ENCODE measurements around the gene MAL. TPM values are rescaled to one million over a fixed set of nuclear protein-coding genes. Genes with fewer than 3 reads are reported as not detected.

The MAL gene
- total and polyA plus RNA-seq, 2 experiments from 2014 or later, result 0.24 to 0.31 TPM

DNA sequence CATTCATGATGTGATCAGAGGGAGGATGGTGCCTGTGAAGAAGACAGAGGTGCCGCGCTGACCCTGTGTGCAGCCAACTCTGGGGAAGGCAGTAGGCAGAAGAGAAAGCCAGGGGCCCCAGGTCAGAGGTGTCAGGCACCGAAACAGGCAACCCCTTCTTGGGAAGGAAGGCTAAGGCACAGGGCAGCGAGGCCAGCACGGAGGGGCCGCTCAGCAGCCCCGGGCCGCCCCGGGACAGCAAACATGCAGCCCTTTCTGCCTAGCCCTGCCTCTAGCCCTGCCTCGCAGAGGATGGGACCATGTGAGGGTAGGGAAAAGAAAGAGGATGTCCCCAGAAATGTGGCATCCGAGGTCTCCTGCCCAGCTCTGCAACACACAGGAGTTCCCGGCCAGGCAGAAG lies 7.7 kb upstream of the MAL start:
- Mint-ChIP-seq H3K27ac (no peak overlapping the region), H3K36me3 (ENCODE audit: low read depth) (no peaks in the 10 kb centered on the region), H3K9me3 (no peaks in the 10 kb centered on the region), H3K4me1 (peaks cover 28% of the 10 kb centered on the region), H3K4me3 (no peak overlapping the region; the same call in 2 of the 3 replicates), H3K27me3 (ENCODE audit: insufficient read depth, low read depth, poor library complexity) (peaks cover 16% of the 10 kb centered on the region)
- no peaks in the 10 kb centered on the region for H3K79me2 ChIP-seq (replicated peaks; ENCODE audit: insufficient read depth)
- H3K4me1 ChIP-seq (ENCODE audit: insufficient read depth), result peaks cover 14% of the 10 kb centered on the region
- H3K4me2 ChIP-seq, result peak overlapping the region; percentile 55; the same call in 1 of the 2 replicates
- no peaks in the 10 kb centered on the region for H3F3A ChIP-seq (replicated peaks; ENCODE audit: low read depth)
- H3K27me3 ChIP-seq (ENCODE audit: insufficient read depth), result peaks cover 10% of the 10 kb centered on the region; the same call in 1 of the 2 replicates
- H3K36me3 ChIP-seq (ENCODE audit: insufficient read depth), result no peaks in the 10 kb centered on the region
- no peak overlapping the region for H3K4me3 ChIP-seq
- peak overlapping the region; percentile 48; the same call in 1 of the 2 replicates for H2AFZ ChIP-seq
- TF ChIP-seq, protein P1, sequence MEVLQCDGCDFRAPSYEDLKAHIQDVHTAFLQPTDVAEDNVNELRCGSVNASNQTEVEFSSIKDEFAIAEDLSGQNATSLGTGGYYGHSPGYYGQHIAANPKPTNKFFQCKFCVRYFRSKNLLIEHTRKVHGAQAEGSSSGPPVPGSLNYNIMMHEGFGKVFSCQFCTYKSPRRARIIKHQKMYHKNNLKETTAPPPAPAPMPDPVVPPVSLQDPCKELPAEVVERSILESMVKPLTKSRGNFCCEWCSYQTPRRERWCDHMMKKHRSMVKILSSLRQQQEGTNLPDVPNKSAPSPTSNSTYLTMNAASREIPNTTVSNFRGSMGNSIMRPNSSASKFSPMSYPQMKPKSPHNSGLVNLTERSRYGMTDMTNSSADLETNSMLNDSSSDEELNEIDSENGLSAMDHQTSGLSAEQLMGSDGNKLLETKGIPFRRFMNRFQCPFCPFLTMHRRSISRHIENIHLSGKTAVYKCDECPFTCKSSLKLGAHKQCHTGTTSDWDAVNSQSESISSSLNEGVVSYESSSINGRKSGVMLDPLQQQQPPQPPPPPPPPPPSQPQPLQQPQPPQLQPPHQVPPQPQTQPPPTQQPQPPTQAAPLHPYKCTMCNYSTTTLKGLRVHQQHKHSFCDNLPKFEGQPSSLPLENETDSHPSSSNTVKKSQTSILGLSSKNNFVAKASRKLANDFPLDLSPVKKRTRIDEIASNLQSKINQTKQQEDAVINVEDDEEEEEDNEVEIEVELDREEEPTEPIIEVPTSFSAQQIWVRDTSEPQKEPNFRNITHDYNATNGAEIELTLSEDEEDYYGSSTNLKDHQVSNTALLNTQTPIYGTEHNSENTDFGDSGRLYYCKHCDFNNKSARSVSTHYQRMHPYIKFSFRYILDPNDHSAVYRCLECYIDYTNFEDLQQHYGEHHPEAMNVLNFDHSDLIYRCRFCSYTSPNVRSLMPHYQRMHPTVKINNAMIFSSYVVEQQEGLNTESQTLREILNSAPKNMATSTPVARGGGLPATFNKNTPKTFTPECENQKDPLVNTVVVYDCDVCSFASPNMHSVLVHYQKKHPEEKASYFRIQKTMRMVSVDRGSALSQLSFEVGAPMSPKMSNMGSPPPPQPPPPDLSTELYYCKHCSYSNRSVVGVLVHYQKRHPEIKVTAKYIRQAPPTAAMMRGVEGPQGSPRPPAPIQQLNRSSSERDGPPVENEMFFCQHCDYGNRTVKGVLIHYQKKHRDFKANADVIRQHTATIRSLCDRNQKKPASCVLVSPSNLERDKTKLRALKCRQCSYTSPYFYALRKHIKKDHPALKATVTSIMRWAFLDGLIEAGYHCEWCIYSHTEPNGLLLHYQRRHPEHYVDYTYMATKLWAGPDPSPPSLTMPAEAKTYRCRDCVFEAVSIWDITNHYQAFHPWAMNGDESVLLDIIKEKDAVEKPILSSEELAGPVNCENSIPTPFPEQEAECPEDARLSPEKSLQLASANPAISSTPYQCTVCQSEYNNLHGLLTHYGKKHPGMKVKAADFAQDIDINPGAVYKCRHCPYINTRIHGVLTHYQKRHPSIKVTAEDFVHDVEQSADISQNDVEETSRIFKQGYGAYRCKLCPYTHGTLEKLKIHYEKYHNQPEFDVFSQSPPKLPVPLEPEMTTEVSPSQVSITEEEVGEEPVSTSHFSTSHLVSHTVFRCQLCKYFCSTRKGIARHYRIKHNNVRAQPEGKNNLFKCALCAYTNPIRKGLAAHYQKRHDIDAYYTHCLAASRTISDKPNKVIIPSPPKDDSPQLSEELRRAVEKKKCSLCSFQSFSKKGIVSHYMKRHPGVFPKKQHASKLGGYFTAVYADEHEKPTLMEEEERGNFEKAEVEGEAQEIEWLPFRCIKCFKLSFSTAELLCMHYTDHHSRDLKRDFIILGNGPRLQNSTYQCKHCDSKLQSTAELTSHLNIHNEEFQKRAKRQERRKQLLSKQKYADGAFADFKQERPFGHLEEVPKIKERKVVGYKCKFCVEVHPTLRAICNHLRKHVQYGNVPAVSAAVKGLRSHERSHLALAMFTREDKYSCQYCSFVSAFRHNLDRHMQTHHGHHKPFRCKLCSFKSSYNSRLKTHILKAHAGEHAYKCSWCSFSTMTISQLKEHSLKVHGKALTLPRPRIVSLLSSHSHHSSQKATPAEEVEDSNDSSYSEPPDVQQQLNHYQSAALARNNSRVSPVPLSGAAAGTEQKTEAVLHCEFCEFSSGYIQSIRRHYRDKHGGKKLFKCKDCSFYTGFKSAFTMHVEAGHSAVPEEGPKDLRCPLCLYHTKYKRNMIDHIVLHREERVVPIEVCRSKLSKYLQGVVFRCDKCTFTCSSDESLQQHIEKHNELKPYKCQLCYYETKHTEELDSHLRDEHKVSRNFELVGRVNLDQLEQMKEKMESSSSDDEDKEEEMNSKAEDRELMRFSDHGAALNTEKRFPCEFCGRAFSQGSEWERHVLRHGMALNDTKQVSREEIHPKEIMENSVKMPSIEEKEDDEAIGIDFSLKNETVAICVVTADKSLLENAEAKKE (CRISPR knock-in tag; IDR thresholded peaks at IDR 0.05), result no peak
- TF ChIP-seq JUNB (IDR thresholded peaks at IDR 0.05; ENCODE audit: unreplicated experiment), result no peak
- TF ChIP-seq NANOG (IDR thresholded peaks at IDR 0.05; ENCODE audit: borderline replicate concordance), result no peak
- TF ChIP-seq, protein P2, sequence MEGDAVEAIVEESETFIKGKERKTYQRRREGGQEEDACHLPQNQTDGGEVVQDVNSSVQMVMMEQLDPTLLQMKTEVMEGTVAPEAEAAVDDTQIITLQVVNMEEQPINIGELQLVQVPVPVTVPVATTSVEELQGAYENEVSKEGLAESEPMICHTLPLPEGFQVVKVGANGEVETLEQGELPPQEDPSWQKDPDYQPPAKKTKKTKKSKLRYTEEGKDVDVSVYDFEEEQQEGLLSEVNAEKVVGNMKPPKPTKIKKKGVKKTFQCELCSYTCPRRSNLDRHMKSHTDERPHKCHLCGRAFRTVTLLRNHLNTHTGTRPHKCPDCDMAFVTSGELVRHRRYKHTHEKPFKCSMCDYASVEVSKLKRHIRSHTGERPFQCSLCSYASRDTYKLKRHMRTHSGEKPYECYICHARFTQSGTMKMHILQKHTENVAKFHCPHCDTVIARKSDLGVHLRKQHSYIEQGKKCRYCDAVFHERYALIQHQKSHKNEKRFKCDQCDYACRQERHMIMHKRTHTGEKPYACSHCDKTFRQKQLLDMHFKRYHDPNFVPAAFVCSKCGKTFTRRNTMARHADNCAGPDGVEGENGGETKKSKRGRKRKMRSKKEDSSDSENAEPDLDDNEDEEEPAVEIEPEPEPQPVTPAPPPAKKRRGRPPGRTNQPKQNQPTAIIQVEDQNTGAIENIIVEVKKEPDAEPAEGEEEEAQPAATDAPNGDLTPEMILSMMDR (conservative IDR thresholded peaks at IDR 0.05; ENCODE audit: low read depth in 2 of 2), result no peak
- no peak for TF ChIP-seq POLR2AphosphoS5 (IDR thresholded peaks at IDR 0.05; ENCODE audit: low read depth)
- TF ChIP-seq, protein P3, sequence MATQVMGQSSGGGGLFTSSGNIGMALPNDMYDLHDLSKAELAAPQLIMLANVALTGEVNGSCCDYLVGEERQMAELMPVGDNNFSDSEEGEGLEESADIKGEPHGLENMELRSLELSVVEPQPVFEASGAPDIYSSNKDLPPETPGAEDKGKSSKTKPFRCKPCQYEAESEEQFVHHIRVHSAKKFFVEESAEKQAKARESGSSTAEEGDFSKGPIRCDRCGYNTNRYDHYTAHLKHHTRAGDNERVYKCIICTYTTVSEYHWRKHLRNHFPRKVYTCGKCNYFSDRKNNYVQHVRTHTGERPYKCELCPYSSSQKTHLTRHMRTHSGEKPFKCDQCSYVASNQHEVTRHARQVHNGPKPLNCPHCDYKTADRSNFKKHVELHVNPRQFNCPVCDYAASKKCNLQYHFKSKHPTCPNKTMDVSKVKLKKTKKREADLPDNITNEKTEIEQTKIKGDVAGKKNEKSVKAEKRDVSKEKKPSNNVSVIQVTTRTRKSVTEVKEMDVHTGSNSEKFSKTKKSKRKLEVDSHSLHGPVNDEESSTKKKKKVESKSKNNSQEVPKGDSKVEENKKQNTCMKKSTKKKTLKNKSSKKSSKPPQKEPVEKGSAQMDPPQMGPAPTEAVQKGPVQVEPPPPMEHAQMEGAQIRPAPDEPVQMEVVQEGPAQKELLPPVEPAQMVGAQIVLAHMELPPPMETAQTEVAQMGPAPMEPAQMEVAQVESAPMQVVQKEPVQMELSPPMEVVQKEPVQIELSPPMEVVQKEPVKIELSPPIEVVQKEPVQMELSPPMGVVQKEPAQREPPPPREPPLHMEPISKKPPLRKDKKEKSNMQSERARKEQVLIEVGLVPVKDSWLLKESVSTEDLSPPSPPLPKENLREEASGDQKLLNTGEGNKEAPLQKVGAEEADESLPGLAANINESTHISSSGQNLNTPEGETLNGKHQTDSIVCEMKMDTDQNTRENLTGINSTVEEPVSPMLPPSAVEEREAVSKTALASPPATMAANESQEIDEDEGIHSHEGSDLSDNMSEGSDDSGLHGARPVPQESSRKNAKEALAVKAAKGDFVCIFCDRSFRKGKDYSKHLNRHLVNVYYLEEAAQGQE (IDR thresholded peaks at IDR 0.05; ENCODE audit: unreplicated experiment), result no peak
- TF ChIP-seq ZNF114 (CRISPR knock-in tag; IDR thresholded peaks at IDR 0.05), result no peak
- no peak for TF ChIP-seq EZH2 (IDR thresholded peaks at IDR 0.05; ENCODE audit: low read depth, unreplicated experiment)
- TF ChIP-seq STAT1 (IDR thresholded peaks at IDR 0.05; ENCODE audit: unreplicated experiment), result no peak
- TF ChIP-seq CREB1 (CRISPR knock-in tag; IDR thresholded peaks at IDR 0.05; ENCODE audit: low read depth), result no peak
- no peak for TF ChIP-seq ZNF331 (CRISPR knock-in tag; IDR thresholded peaks at IDR 0.05; ENCODE audit: low read depth)
- TF ChIP-seq, protein P4, sequence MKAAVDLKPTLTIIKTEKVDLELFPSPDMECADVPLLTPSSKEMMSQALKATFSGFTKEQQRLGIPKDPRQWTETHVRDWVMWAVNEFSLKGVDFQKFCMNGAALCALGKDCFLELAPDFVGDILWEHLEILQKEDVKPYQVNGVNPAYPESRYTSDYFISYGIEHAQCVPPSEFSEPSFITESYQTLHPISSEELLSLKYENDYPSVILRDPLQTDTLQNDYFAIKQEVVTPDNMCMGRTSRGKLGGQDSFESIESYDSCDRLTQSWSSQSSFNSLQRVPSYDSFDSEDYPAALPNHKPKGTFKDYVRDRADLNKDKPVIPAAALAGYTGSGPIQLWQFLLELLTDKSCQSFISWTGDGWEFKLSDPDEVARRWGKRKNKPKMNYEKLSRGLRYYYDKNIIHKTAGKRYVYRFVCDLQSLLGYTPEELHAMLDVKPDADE (IDR thresholded peaks at IDR 0.05), result no peak
- TF ChIP-seq EZH2phosphoT487 (IDR thresholded peaks at IDR 0.05; ENCODE audit: unreplicated experiment), result no peak
- no peaks in the 10 kb centered on the region for H4K20me1 ChIP-seq (replicated peaks; ENCODE audit: insufficient read depth)
- no peak overlapping the region for H3K27ac ChIP-seq (ENCODE audit: low read depth)
- no peak for DNase-seq (ENCODE audit: low spot score)
- ATAC-seq, result peak; percentile 12
- H3K9me2 ChIP-seq (ENCODE audit: insufficient read depth), result no peaks in the 10 kb centered on the region
